GM12878 (cell line): Measurements from ENCODE around the gene RPL7A. TPM values are rescaled to one million over a fixed set of nuclear protein-coding genes. Genes with fewer than 3 reads are reported as not detected.
A peak's percentile ranks its signal among the peaks of the same experiment; 100 is the strongest.

Source experiments
- DPF2 ChIP-seq: fragments of 450-650 bp; IDR thresholded peaks from 2 replicates; pipeline ENCODE4 v1.6.1; 2017; ENCODE audit warnings: mild to moderate bottlenecking
- ESRRA ChIP-seq: IDR thresholded peaks from 2 replicates; pipeline ENCODE4 v1.6.1; 2012; ENCODE audit warnings: mild to moderate bottlenecking, low read length, improper control_type of control experiment
- HCFC1 ChIP-seq: fragments of 150-350 bp; IDR thresholded peaks from 2 replicates; pipeline ENCODE4 v1.6.1; 2014; ENCODE audit warnings: low read length
- MEF2A ChIP-seq: IDR thresholded peaks from 2 replicates; pipeline ENCODE4 v1.6.1; 2011; ENCODE audit warnings: low read depth, mild to moderate bottlenecking, low read length, moderate library complexity; ENCODE audit not compliant: insufficient read depth
- MEF2B ChIP-seq: fragments of 450-650 bp; IDR thresholded peaks from 2 replicates; pipeline ENCODE4 v1.6.1; 2018; ENCODE audit warnings: mild to moderate bottlenecking, moderate library complexity; ENCODE audit not compliant: partially characterized antibody, poor library complexity, severe bottlenecking
- MTA2 ChIP-seq: fragments of 450-650 bp; IDR thresholded peaks from 2 replicates; pipeline ENCODE4 v1.6.1; 2016; ENCODE audit warnings: low read depth, mild to moderate bottlenecking, moderate library complexity
- SREBF1 ChIP-seq: IDR thresholded peaks from 2 replicates; pipeline ENCODE4 v1.6.1; 2012; ENCODE audit warnings: mild to moderate bottlenecking, low read length
- STAT1 ChIP-seq: fragments of 450-650 bp; conservative IDR thresholded peaks from 2 replicates; pipeline ENCODE4 v1.6.1; 2014; ENCODE audit warnings: antibody characterized with exemption, mild to moderate bottlenecking
- TAF1 ChIP-seq: IDR thresholded peaks from 2 replicates; pipeline ENCODE4 v1.6.1; 2011; ENCODE audit warnings: mild to moderate bottlenecking, low read depth, low read length, borderline replicate concordance
- ZSCAN29 ChIP-seq: fragments of 450-650 bp; IDR thresholded peaks from 2 replicates; pipeline ENCODE4 v1.6.1; 2017; ENCODE audit warnings: mild to moderate bottlenecking, moderate library complexity
- polyA plus RNA-seq, 11 experiments: library from polyadenylated mRNA; depleted of rRNA in 4 of 11; unstranded in 6 of 11; stranded (reverse) in 5 of 11; fragments of >200 nt; fragmentation: Nextera tagmentation in 4 of 11; fragmentation: Illumina TruSeq in 1 of 11; extraction: Ambion mirVana in 4 of 11; extraction: Trizol in 1 of 11; gene quantifications; 1 replicate in 1 of 11; 2 replicates in 10 of 11; pipeline versions ENCODE4 v1.2.1 to v1.2.3, GENCODE V29; 2011 to 2016; ENCODE audit warnings: inconsistent platforms in 2 of 11, missing spikeins in 2 of 11, low read depth in 1 of 11
- total RNA-seq, 4 experiments: library from RNA; depleted of rRNA in 3 of 4; stranded (reverse); fragments of >200 nt in 3 of 4; fragmentation: Illumina TruSeq in 1 of 4; extraction: Trizol in 1 of 4; gene quantifications; 2 replicates each; pipeline versions ENCODE4 v1.2.1 to v1.2.3, GENCODE V29; 2013 to 2021
- TF ChIP-seq, protein P1 (sequence below): IDR thresholded peaks from 2 replicates; pipeline ENCODE4 v1.6.1; 2011; ENCODE audit warnings: borderline replicate concordance, low read depth, mild to moderate bottlenecking, moderate library complexity, mixed read lengths, low read length; ENCODE audit not compliant: insufficient read depth; ENCODE audit errors: extremely low read length
- TF ChIP-seq, protein P2 (sequence below): IDR thresholded peaks from 2 replicates; pipeline ENCODE4 v1.6.1; 2012; ENCODE audit warnings: low read depth, low read length, improper control_type of control experiment
- TF ChIP-seq, protein P3 (sequence below): fragments of 450-650 bp; IDR thresholded peaks from 2 replicates; pipeline ENCODE4 v1.6.1; 2017; ENCODE audit warnings: mild to moderate bottlenecking, moderate library complexity
- TF ChIP-seq, protein P4 (sequence below): fragments of 450-650 bp; IDR thresholded peaks from 2 replicates; pipeline ENCODE4 v1.6.1; 2017; ENCODE audit warnings: antibody characterized with exemption, mild to moderate bottlenecking, moderate library complexity
- TF ChIP-seq, protein P5 (sequence below): IDR thresholded peaks from 2 replicates; pipeline ENCODE4 v1.6.1; 2012; ENCODE audit warnings: low read length, inconsistent platforms

RPL7A gene
- total and polyA plus RNA-seq, 10 of the 15 experiments (the other 5 are each of a cell fraction or from before 2014, with no cell fraction given), result 917 to 5,193 (median 3,326) TPM

DNA sequence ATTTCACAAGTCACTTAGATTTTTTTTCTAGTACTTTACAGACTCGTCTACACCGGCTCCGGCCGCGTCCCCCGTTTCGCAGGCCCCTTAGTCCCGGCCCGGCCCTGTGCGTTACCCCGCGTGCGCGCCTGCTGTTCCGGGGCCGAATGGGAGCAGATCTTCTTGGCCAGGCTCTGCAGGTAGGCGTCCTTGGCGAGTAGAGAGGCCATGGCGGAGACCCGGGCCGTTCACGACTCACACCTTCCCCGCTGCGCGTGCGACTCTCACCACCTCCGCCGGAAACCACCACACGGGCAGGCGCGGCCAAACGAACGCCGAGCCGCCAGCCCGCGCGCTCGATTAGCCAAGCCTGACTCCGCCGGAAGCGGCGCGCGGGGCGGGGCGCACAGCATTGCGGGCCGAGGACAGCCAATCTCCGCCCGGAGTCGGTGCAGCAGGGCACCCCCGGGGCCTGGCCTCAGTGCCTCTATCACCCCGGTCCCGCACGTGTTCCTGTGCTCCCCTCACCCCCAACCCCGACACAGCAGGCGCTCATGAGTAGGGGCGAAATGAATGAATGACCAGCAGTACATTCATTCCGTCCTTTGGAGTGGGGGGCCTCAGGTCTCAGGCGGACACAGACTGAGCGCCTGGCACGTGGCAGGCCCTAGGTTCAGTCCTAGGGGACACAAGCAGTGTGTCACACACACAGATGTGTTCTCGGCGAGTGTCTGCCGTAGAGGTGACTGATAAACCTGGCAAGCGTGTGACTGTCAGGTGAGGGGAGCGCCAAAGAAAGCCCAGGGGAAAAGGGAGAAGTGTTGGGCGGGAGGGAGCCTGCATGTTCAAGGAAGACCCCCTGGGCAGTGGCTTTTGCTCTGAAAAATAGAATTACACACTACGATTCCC is 11.8 kb upstream of the RPL7A start, which contains the start of gene SURF6 (continued):
- TF ChIP-seq, protein P1, sequence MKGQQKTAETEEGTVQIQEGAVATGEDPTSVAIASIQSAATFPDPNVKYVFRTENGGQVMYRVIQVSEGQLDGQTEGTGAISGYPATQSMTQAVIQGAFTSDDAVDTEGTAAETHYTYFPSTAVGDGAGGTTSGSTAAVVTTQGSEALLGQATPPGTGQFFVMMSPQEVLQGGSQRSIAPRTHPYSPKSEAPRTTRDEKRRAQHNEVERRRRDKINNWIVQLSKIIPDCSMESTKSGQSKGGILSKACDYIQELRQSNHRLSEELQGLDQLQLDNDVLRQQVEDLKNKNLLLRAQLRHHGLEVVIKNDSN, result peak; percentile 39
- peak; percentile 85; the same call in 1 of the 2 replicates for TF ChIP-seq TAF1
- peak; percentile 88 for TF ChIP-seq STAT1
- TF ChIP-seq MEF2A, result 0 out of 2 replicates have a peak, but pooled peaks have one; percentile 51
- TF ChIP-seq, protein P2, sequence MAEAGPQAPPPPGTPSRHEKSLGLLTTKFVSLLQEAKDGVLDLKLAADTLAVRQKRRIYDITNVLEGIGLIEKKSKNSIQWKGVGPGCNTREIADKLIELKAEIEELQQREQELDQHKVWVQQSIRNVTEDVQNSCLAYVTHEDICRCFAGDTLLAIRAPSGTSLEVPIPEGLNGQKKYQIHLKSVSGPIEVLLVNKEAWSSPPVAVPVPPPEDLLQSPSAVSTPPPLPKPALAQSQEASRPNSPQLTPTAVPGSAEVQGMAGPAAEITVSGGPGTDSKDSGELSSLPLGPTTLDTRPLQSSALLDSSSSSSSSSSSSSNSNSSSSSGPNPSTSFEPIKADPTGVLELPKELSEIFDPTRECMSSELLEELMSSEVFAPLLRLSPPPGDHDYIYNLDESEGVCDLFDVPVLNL, result no peak
- TF ChIP-seq MTA2, result no peak
- peak; percentile 82 for TF ChIP-seq HCFC1
- TF ChIP-seq, protein P3, sequence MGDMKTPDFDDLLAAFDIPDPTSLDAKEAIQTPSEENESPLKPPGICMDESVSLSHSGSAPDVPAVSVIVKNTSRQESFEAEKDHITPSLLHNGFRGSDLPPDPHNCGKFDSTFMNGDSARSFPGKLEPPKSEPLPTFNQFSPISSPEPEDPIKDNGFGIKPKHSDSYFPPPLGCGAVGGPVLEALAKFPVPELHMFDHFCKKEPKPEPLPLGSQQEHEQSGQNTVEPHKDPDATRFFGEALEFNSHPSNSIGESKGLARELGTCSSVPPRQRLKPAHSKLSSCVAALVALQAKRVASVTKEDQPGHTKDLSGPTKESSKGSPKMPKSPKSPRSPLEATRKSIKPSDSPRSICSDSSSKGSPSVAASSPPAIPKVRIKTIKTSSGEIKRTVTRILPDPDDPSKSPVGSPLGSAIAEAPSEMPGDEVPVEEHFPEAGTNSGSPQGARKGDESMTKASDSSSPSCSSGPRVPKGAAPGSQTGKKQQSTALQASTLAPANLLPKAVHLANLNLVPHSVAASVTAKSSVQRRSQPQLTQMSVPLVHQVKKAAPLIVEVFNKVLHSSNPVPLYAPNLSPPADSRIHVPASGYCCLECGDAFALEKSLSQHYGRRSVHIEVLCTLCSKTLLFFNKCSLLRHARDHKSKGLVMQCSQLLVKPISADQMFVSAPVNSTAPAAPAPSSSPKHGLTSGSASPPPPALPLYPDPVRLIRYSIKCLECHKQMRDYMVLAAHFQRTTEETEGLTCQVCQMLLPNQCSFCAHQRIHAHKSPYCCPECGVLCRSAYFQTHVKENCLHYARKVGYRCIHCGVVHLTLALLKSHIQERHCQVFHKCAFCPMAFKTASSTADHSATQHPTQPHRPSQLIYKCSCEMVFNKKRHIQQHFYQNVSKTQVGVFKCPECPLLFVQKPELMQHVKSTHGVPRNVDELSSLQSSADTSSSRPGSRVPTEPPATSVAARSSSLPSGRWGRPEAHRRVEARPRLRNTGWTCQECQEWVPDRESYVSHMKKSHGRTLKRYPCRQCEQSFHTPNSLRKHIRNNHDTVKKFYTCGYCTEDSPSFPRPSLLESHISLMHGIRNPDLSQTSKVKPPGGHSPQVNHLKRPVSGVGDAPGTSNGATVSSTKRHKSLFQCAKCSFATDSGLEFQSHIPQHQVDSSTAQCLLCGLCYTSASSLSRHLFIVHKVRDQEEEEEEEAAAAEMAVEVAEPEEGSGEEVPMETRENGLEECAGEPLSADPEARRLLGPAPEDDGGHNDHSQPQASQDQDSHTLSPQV, result no peak
- peak; percentile 61 for TF ChIP-seq MEF2B
- TF ChIP-seq DPF2, result peak; percentile 75
- 0 out of 2 replicates have a peak, but pooled peaks have one; percentile 16 for TF ChIP-seq SREBF1
- TF ChIP-seq, protein P4, sequence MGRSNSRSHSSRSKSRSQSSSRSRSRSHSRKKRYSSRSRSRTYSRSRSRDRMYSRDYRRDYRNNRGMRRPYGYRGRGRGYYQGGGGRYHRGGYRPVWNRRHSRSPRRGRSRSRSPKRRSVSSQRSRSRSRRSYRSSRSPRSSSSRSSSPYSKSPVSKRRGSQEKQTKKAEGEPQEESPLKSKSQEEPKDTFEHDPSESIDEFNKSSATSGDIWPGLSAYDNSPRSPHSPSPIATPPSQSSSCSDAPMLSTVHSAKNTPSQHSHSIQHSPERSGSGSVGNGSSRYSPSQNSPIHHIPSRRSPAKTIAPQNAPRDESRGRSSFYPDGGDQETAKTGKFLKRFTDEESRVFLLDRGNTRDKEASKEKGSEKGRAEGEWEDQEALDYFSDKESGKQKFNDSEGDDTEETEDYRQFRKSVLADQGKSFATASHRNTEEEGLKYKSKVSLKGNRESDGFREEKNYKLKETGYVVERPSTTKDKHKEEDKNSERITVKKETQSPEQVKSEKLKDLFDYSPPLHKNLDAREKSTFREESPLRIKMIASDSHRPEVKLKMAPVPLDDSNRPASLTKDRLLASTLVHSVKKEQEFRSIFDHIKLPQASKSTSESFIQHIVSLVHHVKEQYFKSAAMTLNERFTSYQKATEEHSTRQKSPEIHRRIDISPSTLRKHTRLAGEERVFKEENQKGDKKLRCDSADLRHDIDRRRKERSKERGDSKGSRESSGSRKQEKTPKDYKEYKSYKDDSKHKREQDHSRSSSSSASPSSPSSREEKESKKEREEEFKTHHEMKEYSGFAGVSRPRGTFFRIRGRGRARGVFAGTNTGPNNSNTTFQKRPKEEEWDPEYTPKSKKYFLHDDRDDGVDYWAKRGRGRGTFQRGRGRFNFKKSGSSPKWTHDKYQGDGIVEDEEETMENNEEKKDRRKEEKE, result no peak; the same call in 1 of the 2 replicates
- no peak for TF ChIP-seq ESRRA
- TF ChIP-seq, protein P5, sequence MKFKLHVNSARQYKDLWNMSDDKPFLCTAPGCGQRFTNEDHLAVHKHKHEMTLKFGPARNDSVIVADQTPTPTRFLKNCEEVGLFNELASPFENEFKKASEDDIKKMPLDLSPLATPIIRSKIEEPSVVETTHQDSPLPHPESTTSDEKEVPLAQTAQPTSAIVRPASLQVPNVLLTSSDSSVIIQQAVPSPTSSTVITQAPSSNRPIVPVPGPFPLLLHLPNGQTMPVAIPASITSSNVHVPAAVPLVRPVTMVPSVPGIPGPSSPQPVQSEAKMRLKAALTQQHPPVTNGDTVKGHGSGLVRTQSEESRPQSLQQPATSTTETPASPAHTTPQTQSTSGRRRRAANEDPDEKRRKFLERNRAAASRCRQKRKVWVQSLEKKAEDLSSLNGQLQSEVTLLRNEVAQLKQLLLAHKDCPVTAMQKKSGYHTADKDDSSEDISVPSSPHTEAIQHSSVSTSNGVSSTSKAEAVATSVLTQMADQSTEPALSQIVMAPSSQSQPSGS, result no peak
- TF ChIP-seq ZSCAN29, result peak; percentile 99
